HL-60 (cell line): ENCODE data around the gene BHLHE40.

ENCODE experiments used
- CTCF ChIP-seq: IDR thresholded peaks from one replicate; pipeline ENCODE4 v1.5.1; 2011; ENCODE audit warnings: low read length, control low read depth, inconsistent platforms; ENCODE audit not compliant: insufficient read depth
- GABPA ChIP-seq: IDR thresholded peaks from 2 replicates; pipeline ENCODE4 v1.6.1; 2012; ENCODE audit warnings: low read depth
- SPI1 ChIP-seq: IDR thresholded peaks from 2 replicates; pipeline ENCODE4 v1.6.1; 2012; ENCODE audit warnings: low read depth, mild to moderate bottlenecking, borderline replicate concordance

GRCh38 chr3:5015056-5015455 is 35.8 kb downstream of the BHLHE40 start:
- TF ChIP-seq CTCF (no peak), SPI1 (no peak), GABPA (no peak)
